ENCODE measurements around the gene JADE1. TPM values are rescaled to one million over a fixed set of nuclear protein-coding genes. Genes with fewer than 3 reads are reported as not detected.

Gene JADE1
- total and polyA plus RNA-seq, 2 of the 13 experiments (the other 11 are each of a cell fraction or from before 2014, with no cell fraction given): 5.4 to 19.3 TPM

DNA sequence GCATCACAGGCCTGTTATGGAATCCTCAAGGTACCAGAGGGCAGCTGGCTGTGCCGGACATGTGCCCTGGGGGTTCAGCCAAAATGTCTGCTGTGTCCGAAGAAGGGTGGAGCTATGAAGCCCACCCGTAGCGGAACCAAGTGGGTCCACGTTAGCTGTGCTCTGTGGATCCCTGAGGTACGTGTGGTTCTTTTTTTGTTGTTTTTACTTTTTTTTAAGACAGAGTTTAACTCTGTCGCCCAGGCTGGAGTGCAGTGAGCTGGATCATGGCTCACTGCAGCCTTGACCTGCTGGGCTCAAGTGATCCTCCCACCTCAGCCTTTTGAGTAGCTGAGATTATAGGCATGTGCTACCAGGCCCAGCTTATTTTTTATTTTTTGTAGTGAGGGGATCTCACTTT, 46.1 kb downstream of the JADE1 start:
- CTCF ChIA-PET (ENCODE audit: low intra/inter-chr PET ratio, low total read pairs): no interaction called here

More for the DNA sequence above, 46.1 kb downstream of the JADE1 start:
- DNase-seq (ENCODE audit: low spot score): no peak
- intact Hi-C loops (cut with micrococcal nuclease; ENCODE audit: unreplicated experiment) (no loop called here), in situ Hi-C loops (cut with HindIII; ENCODE audit: extremely low pct_ligation_motif_present, low pct_unique_long_range_greater_than_20kb) (no loop called here)
- no peak overlapping the region for H3K9ac ChIP-seq (ENCODE audit: insufficient read depth, low read depth, low read length)
- TF ChIP-seq SRSF9 (IDR thresholded peaks at IDR 0.05; ENCODE audit: borderline replicate concordance, insufficient read depth, low read depth, low read length, poor library complexity, severe bottlenecking) (no peak), NFIC (IDR thresholded peaks at IDR 0.05; ENCODE audit: low read length) (no peak), ZSCAN22 (CRISPR knock-in tag; IDR thresholded peaks at IDR 0.05) (no peak), GFI1 (CRISPR knock-in tag; IDR thresholded peaks at IDR 0.05; ENCODE audit: borderline replicate concordance) (no peak), ADNP (CRISPR knock-in tag; IDR thresholded peaks at IDR 0.05) (no peak), ERF (CRISPR knock-in tag; IDR thresholded peaks at IDR 0.05) (no peak)
- TF ChIP-seq, protein P1, sequence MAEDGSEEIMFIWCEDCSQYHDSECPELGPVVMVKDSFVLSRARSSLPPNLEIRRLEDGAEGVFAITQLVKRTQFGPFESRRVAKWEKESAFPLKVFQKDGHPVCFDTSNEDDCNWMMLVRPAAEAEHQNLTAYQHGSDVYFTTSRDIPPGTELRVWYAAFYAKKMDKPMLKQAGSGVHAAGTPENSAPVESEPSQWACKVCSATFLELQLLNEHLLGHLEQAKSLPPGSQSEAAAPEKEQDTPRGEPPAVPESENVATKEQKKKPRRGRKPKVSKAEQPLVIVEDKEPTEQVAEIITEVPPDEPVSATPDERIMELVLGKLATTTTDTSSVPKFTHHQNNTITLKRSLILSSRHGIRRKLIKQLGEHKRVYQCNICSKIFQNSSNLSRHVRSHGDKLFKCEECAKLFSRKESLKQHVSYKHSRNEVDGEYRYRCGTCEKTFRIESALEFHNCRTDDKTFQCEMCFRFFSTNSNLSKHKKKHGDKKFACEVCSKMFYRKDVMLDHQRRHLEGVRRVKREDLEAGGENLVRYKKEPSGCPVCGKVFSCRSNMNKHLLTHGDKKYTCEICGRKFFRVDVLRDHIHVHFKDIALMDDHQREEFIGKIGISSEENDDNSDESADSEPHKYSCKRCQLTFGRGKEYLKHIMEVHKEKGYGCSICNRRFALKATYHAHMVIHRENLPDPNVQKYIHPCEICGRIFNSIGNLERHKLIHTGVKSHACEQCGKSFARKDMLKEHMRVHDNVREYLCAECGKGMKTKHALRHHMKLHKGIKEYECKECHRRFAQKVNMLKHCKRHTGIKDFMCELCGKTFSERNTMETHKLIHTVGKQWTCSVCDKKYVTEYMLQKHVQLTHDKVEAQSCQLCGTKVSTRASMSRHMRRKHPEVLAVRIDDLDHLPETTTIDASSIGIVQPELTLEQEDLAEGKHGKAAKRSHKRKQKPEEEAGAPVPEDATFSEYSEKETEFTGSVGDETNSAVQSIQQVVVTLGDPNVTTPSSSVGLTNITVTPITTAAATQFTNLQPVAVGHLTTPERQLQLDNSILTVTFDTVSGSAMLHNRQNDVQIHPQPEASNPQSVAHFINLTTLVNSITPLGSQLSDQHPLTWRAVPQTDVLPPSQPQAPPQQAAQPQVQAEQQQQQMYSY (CRISPR knock-in tag; IDR thresholded peaks at IDR 0.05): no peak
- TF ChIP-seq, protein P2, sequence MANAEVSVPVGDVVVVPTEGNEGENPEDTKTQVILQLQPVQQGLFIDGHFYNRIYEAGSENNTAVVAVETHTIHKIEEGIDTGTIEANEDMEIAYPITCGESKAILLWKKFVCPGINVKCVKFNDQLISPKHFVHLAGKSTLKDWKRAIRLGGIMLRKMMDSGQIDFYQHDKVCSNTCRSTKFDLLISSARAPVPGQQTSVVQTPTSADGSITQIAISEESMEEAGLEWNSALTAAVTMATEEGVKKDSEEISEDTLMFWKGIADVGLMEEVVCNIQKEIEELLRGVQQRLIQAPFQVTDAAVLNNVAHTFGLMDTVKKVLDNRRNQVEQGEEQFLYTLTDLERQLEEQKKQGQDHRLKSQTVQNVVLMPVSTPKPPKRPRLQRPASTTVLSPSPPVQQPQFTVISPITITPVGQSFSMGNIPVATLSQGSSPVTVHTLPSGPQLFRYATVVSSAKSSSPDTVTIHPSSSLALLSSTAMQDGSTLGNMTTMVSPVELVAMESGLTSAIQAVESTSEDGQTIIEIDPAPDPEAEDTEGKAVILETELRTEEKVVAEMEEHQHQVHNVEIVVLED (CRISPR knock-in tag; IDR thresholded peaks at IDR 0.05; ENCODE audit: borderline replicate concordance): no peak
- TF ChIP-seq, protein P3, sequence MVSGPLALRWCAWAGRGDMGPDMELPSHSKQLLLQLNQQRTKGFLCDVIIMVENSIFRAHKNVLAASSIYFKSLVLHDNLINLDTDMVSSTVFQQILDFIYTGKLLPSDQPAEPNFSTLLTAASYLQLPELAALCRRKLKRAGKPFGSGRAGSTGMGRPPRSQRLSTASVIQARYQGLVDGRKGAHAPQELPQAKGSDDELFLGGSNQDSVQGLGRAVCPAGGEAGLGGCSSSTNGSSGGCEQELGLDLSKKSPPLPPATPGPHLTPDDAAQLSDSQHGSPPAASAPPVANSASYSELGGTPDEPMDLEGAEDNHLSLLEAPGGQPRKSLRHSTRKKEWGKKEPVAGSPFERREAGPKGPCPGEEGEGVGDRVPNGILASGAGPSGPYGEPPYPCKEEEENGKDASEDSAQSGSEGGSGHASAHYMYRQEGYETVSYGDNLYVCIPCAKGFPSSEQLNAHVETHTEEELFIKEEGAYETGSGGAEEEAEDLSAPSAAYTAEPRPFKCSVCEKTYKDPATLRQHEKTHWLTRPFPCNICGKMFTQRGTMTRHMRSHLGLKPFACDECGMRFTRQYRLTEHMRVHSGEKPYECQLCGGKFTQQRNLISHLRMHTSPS (CRISPR knock-in tag; IDR thresholded peaks at IDR 0.05; ENCODE audit: low read depth): no peak
- no peak for ATAC-seq
- no peak overlapping the region for H2AFZ ChIP-seq (ENCODE audit: low read length)
- BruUV-seq (replicated peaks): no TSS peak
- no peak overlapping the region for H3K27ac ChIP-seq (ENCODE audit: extremely low read length, insufficient read depth, low read length)
- WGBS (ENCODE audit: low lambda C conversion rate): 96% methylated on average over 7 of the region's 7 CpGs
- no peaks in the 10 kb centered on the region for H4K20me1 ChIP-seq (ENCODE audit: insufficient read depth, low read length)
- no peaks in the 10 kb centered on the region for H3K4me1 ChIP-seq (ENCODE audit: insufficient read depth, low read length)
- no peak overlapping the region for H3K4me3 ChIP-seq (replicated peaks in 1 of 3; ENCODE audit: insufficient read depth in 1 of 3, low read depth in 2 of 3, low read length in 3 of 3)
- FAIRE-seq: no peak
- no peaks in the 10 kb centered on the region for H3K9me3 ChIP-seq (ENCODE audit: low read length)
- H3K4me2 ChIP-seq (ENCODE audit: low read depth, low read length): no peak overlapping the region
- H3K79me2 ChIP-seq (ENCODE audit: insufficient read depth, low read length): no peaks in the 10 kb centered on the region
- POLR2A ChIA-PET: no interaction called here
- no peaks in the 10 kb centered on the region for H3K27me3 ChIP-seq (ENCODE audit: control insufficient read depth in 1 of 2, insufficient read depth in 2 of 2, low read length in 2 of 2)
- H3K36me3 ChIP-seq (replicated peaks in 1 of 2; ENCODE audit: control insufficient read depth in 1 of 2, insufficient read depth in 2 of 2, low read length in 2 of 2): peaks cover 42 to 94% of the 10 kb centered on the region in 2 experiments
